SK-N-SH (cell line): ENCODE measurements around the gene BGN. TPM values are rescaled to one million over a fixed set of nuclear protein-coding genes. Genes with fewer than 3 reads are reported as not detected.

Experiments used
- CTCF ChIA-PET: fragments of 300-600, 350-600 bp; formaldehyde crosslinking; extraction: SDS; loops from one replicate; lab custom pipeline; 2021; lab: Yijun Ruan, JAX
- POLR2A ChIA-PET: fragments of 350-600 bp; sonication (Branson Sonifier 250); formaldehyde crosslinking; extraction: SDS; loops from one replicate; lab custom pipeline; 2020; ENCODE audit warnings: antibody characterized with exemption, inconsistent platforms; lab: Yijun Ruan, JAX
- DNase-seq: peaks from one replicate; pipeline ENCODE4 v3.0.0; 2012
- H2AFZ ChIP-seq: fragments of 200-600 bp; sonication (generic); 2 replicates; pipeline ENCODE4 v1.8.1; 2016; ENCODE audit warnings: antibody characterized with exemption, mild to moderate bottlenecking, low read depth
- H3F3A ChIP-seq: fragments of 200-600 bp; sonication (generic); replicated peaks from 2 replicates; pipeline ENCODE3; 2016; ENCODE audit warnings: antibody characterized with exemption, mild to moderate bottlenecking; ENCODE audit not compliant: insufficient read depth
- H3K27ac ChIP-seq, 2 experiments: fragments of 200-500 bp in 1 of 2; fragments of 200-600 bp in 1 of 2; sonication (Bioruptor generic) in 1 of 2; sonication (generic), shearing (Covaris generic) in 1 of 2; 2 replicates each; pipeline versions ENCODE4 v1.5.1 to v1.6.1; 2014 to 2016; ENCODE audit warnings: low read depth in 2 of 2, inconsistent platforms in 1 of 2, low read length in 1 of 2, mild to moderate bottlenecking in 1 of 2, mixed read lengths in 1 of 2
- H3K27me3 ChIP-seq: fragments of 200-600 bp; sonication (generic), shearing (Covaris generic); 2 replicates; pipeline ENCODE4 v1.6.1; 2016; ENCODE audit warnings: mixed run types; ENCODE audit not compliant: insufficient read depth
- H3K36me3 ChIP-seq, 2 experiments: fragments of 200-500 bp in 1 of 2; fragments of 200-600 bp in 1 of 2; sonication (Bioruptor generic) in 1 of 2; sonication (generic) in 1 of 2; replicated peaks in 1 of 2; 2 replicates each; pipeline versions ENCODE3 to v1.5.1; 2014 to 2016; ENCODE audit warnings: low read length in 1 of 2, mild to moderate bottlenecking in 1 of 2; ENCODE audit not compliant: insufficient read depth in 2 of 2, control insufficient read depth in 1 of 2
- H3K4me1 ChIP-seq, 2 experiments: fragments of 200-500 bp in 1 of 2; fragments of 200-600 bp in 1 of 2; sonication (Bioruptor generic) in 1 of 2; sonication (generic), shearing (Covaris generic) in 1 of 2; 2 replicates each; pipeline versions ENCODE4 v1.5.1 to v1.6.1; 2014 to 2016; ENCODE audit warnings: low read depth in 1 of 2, low read length in 1 of 2, mixed run types in 1 of 2; ENCODE audit not compliant: insufficient read depth in 2 of 2, control insufficient read depth in 1 of 2
- H3K4me2 ChIP-seq: fragments of 200-600 bp; sonication (generic), shearing (Covaris generic); 2 replicates; pipeline ENCODE4 v1.6.1; 2017; ENCODE audit warnings: mixed run types
- H3K4me3 ChIP-seq, 2 experiments: fragments of 200-500 bp in 1 of 2; fragments of 200-600 bp in 1 of 2; sonication (Bioruptor generic) in 1 of 2; sonication (generic), shearing (Covaris generic) in 1 of 2; 2 replicates each; pipeline versions ENCODE4 v1.5.1 to v1.8.1; 2014 to 2016; ENCODE audit warnings: low read depth in 2 of 2, inconsistent platforms in 1 of 2, low read length in 1 of 2, mild to moderate bottlenecking in 1 of 2, mixed read lengths in 1 of 2, moderate library complexity in 1 of 2
- H3K79me2 ChIP-seq: fragments of 200-600 bp; sonication (generic); 2 replicates; pipeline ENCODE4 v1.8.1; 2017; ENCODE audit warnings: mild to moderate bottlenecking; ENCODE audit not compliant: insufficient read depth
- H3K9ac ChIP-seq: fragments of 200-600 bp; sonication (generic); 2 replicates; pipeline ENCODE4 v1.6.1; 2017; ENCODE audit warnings: mixed run types
- H3K9me2 ChIP-seq: fragments of 200-600 bp; sonication (generic); 2 replicates; pipeline ENCODE4 v1.6.1; 2017; ENCODE audit warnings: mixed run types
- H3K9me3 ChIP-seq: fragments of 200-600 bp; sonication (generic); 2 replicates; pipeline ENCODE4 v1.6.1; 2017; ENCODE audit warnings: mixed run types, mild to moderate bottlenecking, moderate library complexity
- H4K20me1 ChIP-seq: fragments of 200-600 bp; sonication (generic); 2 replicates; pipeline ENCODE4 v1.6.1; 2017; ENCODE audit warnings: mild to moderate bottlenecking, mixed run types; ENCODE audit not compliant: insufficient read depth
- EP300 ChIP-seq, 2 experiments: IDR thresholded peaks; 2 replicates each; pipeline versions ENCODE4 v1.4.0 to v1.6.1; 2012; ENCODE audit warnings: borderline replicate concordance in 1 of 2, low read depth in 1 of 2, low read length in 1 of 2
- EZH2phosphoT487 ChIP-seq: fragments of 200-600 bp; sonication (generic); IDR thresholded peaks from 2 replicates; pipeline ENCODE4 v1.6.1; 2017; ENCODE audit warnings: low read depth, mixed run types, mild to moderate bottlenecking, antibody characterized with exemption, moderate library complexity, borderline replicate concordance
- FOSL2 ChIP-seq: IDR thresholded peaks from 2 replicates; pipeline ENCODE4 v1.4.0; 2012; ENCODE audit warnings: low read depth, mild to moderate bottlenecking, moderate library complexity, borderline replicate concordance
- FOXJ3 ChIP-seq: sonication (generic); formaldehyde crosslinking; IDR thresholded peaks from 2 replicates; pipeline ENCODE4 v1.5.1; 2020; ENCODE audit warnings: mild to moderate bottlenecking, missing genetic modification reagents
- NFIC ChIP-seq: IDR thresholded peaks from 2 replicates; pipeline ENCODE4 v1.4.0; 2012; ENCODE audit warnings: borderline replicate concordance
- NRF1 ChIP-seq: IDR thresholded peaks from 2 replicates; pipeline ENCODE4 v1.6.1; 2012; ENCODE audit warnings: low read depth, mild to moderate bottlenecking, low read length
- POLR2AphosphoS5 ChIP-seq: IDR thresholded peaks from 2 replicates; pipeline ENCODE4 v1.6.1; 2012; ENCODE audit warnings: low read depth, low read length
- SIN3A ChIP-seq: IDR thresholded peaks from 2 replicates; pipeline ENCODE4 v1.6.1; 2012; ENCODE audit warnings: low read depth, mild to moderate bottlenecking, low read length, moderate library complexity, borderline replicate concordance
- TAF1 ChIP-seq: IDR thresholded peaks from 2 replicates; pipeline ENCODE4 v1.6.1; 2012; ENCODE audit warnings: low read depth, mild to moderate bottlenecking, low read length, moderate library complexity, borderline replicate concordance
- TEAD4 ChIP-seq: IDR thresholded peaks from 2 replicates; pipeline ENCODE4 v1.4.0; 2012; ENCODE audit warnings: mild to moderate bottlenecking, borderline replicate concordance; ENCODE audit not compliant: insufficient read depth
- WGBS: methylation state at CpG from one replicate; pipeline ENCODE4 v1.1.6; 2017; ENCODE audit warnings: low lambda C conversion rate; 5-methylcytosine and 5-hydroxymethylcytosine counted together
- polyA plus RNA-seq, 3 experiments: library from polyadenylated mRNA; depleted of rRNA; stranded (reverse); fragments of >200 nt; gene quantifications; 2 replicates each; pipeline ENCODE4 v1.2.3, GENCODE V29; 2012
- TF ChIP-seq, protein P1 (sequence below): IDR thresholded peaks from 2 replicates; pipeline ENCODE4 v1.6.1; 2012; ENCODE audit warnings: mild to moderate bottlenecking, low read depth, low read length, moderate library complexity
- TF ChIP-seq, protein P2 (sequence below): fragments of 200-600 bp; sonication (generic); IDR thresholded peaks from 2 replicates; pipeline ENCODE4 v1.6.1; 2017; ENCODE audit warnings: antibody characterized with exemption, mild to moderate bottlenecking, moderate library complexity
- TF ChIP-seq, protein P3 (sequence below): fragments of 150-350 bp; IDR thresholded peaks from 2 replicates; pipeline ENCODE4 v1.6.1; 2017; ENCODE audit warnings: antibody characterized with exemption, low read length, low read depth, borderline replicate concordance

Gene BGN
- polyA plus RNA-seq, 1 of the 3 experiments (the other 2 are of a cell fraction): 28.9 TPM

DNA sequence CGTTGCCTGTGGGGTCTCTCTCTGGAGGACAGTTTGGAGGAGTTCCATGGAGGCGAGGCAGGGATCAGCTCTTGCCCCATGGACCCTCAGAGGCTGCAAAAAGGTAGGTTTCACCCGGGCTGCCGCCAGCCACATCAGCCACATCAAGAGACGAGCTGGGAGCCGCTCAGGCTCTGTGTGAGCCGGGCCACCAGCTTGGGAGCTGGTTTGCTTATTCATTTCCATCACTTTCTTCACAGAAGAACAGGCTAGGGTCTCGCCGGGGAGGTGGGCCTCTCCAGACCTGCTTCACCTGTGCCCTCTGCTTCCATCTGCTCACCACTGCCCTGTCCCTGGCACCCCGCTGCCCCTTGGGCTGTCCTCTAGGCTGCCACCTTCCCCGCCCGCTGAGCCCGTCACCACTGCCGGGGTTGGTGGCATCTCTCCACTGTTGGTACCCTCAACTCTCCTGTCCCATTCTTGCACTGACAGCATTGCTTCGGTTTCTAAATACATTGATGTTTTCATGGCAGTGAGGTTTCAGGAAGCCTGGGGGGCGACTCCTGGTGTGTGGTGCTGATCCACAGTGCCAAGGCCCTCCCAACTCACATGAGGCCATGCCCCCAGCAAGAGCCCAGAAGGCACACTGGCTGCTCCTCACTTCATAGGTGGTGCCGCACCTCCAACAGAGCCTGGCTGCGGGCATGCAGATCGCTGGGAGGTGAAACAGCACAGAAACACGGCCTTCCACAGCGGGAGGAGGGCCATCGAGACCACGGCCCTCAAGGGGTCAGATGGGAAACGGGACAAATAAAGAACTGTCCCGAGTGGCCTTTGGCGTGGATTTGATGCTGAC lies 44.4 kb upstream of the BGN start (continued):
- TF ChIP-seq, protein P1, sequence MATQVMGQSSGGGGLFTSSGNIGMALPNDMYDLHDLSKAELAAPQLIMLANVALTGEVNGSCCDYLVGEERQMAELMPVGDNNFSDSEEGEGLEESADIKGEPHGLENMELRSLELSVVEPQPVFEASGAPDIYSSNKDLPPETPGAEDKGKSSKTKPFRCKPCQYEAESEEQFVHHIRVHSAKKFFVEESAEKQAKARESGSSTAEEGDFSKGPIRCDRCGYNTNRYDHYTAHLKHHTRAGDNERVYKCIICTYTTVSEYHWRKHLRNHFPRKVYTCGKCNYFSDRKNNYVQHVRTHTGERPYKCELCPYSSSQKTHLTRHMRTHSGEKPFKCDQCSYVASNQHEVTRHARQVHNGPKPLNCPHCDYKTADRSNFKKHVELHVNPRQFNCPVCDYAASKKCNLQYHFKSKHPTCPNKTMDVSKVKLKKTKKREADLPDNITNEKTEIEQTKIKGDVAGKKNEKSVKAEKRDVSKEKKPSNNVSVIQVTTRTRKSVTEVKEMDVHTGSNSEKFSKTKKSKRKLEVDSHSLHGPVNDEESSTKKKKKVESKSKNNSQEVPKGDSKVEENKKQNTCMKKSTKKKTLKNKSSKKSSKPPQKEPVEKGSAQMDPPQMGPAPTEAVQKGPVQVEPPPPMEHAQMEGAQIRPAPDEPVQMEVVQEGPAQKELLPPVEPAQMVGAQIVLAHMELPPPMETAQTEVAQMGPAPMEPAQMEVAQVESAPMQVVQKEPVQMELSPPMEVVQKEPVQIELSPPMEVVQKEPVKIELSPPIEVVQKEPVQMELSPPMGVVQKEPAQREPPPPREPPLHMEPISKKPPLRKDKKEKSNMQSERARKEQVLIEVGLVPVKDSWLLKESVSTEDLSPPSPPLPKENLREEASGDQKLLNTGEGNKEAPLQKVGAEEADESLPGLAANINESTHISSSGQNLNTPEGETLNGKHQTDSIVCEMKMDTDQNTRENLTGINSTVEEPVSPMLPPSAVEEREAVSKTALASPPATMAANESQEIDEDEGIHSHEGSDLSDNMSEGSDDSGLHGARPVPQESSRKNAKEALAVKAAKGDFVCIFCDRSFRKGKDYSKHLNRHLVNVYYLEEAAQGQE: no peak
- TF ChIP-seq EZH2phosphoT487: no peak
- TF ChIP-seq POLR2AphosphoS5: no peak
- TF ChIP-seq, all 33 proteins: peak for 0

DNA sequence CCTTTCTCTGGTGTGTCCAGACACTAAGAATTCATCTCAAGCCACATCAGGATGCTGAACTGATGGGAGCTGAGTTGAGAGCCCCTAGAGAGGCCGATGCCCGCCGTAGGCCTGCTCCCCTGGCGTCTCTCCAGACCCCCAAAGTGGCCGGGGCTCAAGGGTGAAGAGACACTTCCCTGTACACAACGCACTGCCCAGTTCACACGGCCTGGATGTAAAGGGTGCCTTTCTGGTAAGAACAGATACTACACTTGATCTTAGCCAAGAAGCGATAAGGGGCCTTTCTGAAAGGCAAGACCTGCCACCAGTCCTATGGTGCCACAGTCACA lies 43.9 kb upstream of the BGN start:
- Histone ChIP-seq H3K36me3 (peaks cover 0 to 6% of the 10 kb centered on the region in 2 experiments), H2AFZ (no peak overlapping the region), H3K9me2 (no peaks in the 10 kb centered on the region), H4K20me1 (no peaks in the 10 kb centered on the region), H3F3A (no peaks in the 10 kb centered on the region), H3K4me3 (no peak overlapping the region), H3K4me1 (peaks cover 0 to 6% of the 10 kb centered on the region in 2 experiments; a peak in 1 of 4 replicates), H3K9ac (no peak overlapping the region), H3K4me2 (no peak overlapping the region), H3K9me3 (no peaks in the 10 kb centered on the region), H3K27me3 (peaks cover 11% of the 10 kb centered on the region), H3K79me2 (no peaks in the 10 kb centered on the region), H3K27ac (no peak overlapping the region)
- WGBS: 61% methylated on average over 4 of the region's 8 CpGs
- CTCF ChIA-PET: interaction anchor here (1.6 kb wide), 1 partner anchor 9 kb away, joined by 3 read pairs; no protein-coding TSS in a partner anchor
- DNase-seq: no peak
- POLR2A ChIA-PET: no interaction called here
- TF ChIP-seq TAF1: no peak
- TF ChIP-seq SIN3A: no peak
- TF ChIP-seq, protein P2, sequence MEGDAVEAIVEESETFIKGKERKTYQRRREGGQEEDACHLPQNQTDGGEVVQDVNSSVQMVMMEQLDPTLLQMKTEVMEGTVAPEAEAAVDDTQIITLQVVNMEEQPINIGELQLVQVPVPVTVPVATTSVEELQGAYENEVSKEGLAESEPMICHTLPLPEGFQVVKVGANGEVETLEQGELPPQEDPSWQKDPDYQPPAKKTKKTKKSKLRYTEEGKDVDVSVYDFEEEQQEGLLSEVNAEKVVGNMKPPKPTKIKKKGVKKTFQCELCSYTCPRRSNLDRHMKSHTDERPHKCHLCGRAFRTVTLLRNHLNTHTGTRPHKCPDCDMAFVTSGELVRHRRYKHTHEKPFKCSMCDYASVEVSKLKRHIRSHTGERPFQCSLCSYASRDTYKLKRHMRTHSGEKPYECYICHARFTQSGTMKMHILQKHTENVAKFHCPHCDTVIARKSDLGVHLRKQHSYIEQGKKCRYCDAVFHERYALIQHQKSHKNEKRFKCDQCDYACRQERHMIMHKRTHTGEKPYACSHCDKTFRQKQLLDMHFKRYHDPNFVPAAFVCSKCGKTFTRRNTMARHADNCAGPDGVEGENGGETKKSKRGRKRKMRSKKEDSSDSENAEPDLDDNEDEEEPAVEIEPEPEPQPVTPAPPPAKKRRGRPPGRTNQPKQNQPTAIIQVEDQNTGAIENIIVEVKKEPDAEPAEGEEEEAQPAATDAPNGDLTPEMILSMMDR: no peak
- no peak for TF ChIP-seq NRF1
- TF ChIP-seq TEAD4: no peak
- no peak for TF ChIP-seq FOXJ3
- TF ChIP-seq POLR2AphosphoS5: no peak
- no peak for TF ChIP-seq NFIC
- TF ChIP-seq, protein P3, sequence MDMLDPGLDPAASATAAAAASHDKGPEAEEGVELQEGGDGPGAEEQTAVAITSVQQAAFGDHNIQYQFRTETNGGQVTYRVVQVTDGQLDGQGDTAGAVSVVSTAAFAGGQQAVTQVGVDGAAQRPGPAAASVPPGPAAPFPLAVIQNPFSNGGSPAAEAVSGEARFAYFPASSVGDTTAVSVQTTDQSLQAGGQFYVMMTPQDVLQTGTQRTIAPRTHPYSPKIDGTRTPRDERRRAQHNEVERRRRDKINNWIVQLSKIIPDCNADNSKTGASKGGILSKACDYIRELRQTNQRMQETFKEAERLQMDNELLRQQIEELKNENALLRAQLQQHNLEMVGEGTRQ: no peak
- no peak for TF ChIP-seq EP300 (IDR thresholded peaks at IDR 0.05; ENCODE audit: borderline replicate concordance in 1 of 2, low read depth in 1 of 2, low read length in 1 of 2)
- TF ChIP-seq FOSL2: no peak
